HG02981 (cell line): ENCODE results near the gene KPNA1.
A peak's percentile ranks its signal among the peaks of the same experiment; 100 is the strongest.
"Not testable (repeated sequence)": the region's sequence is repeated elsewhere in the genome, so short reads cannot be mapped to it uniquely, and the experiment has no call there.

Source experiments
- ATAC-seq: cut with Tn5 transposase; IDR thresholded peaks from one replicate; pipeline ENCODE4 v1.9.1; 2021; ENCODE audit warnings: mild to moderate bottlenecking, moderate library complexity; ENCODE audit not compliant: unreplicated experiment

KPNA1 gene

DNA sequence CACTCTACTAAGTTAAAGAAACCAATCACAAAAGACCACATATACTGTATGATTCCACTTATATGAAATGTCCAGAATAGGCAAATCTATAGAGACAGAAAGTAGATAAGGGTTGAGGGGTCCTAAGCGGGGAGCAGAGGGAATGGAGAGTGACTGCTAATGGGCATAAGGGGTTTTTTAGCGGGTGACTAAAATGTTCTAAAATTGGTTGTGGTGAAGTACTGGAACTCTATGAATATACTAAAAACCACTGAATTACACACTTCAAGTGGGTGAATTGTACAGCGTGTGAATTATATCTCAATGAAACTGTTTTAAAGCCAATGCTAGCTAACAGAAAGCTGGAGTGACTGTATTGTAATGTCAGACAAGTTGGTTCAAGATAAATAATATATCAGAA is 33.3 kb downstream of the KPNA1 start:
- peak; percentile 37 for ATAC-seq

DNA sequence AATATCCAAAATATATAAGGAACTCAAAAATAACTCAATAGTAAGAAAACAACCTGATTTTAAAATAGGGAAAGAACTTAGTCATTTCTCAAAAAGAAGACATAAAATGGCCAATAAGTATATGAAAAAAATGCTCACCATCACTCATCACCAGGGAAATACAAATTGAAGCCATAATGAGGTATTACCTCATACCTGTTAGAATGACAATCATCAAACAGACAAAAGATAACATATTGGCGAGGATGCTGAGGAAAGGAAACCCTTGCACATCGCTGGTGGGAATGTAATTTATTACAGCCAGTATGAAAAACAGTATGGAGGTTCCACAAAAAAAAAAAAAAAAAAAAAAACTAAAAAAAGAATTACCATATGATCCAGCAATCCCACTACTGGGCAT is 38.2 kb downstream of the KPNA1 start:
- ATAC-seq = no peak

DNA sequence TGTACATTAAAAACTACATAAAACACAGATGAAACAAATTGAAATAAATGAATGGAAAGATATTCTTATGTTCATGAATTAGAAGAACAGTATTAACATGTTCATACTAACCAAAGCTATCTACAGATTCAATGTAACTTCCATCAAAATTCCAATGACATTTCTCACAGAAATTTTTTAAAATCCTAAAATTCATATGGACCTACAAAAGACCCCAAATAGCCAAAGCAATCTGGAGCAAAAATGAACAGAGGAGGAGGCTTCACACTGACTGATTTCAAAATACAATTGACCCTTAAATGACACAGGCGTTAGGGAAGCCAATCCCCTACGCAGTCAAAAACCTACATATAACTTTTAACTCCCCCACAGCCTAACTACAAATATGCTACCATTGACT is 39.4 kb downstream of the KPNA1 start:
- ATAC-seq = no peak

DNA sequence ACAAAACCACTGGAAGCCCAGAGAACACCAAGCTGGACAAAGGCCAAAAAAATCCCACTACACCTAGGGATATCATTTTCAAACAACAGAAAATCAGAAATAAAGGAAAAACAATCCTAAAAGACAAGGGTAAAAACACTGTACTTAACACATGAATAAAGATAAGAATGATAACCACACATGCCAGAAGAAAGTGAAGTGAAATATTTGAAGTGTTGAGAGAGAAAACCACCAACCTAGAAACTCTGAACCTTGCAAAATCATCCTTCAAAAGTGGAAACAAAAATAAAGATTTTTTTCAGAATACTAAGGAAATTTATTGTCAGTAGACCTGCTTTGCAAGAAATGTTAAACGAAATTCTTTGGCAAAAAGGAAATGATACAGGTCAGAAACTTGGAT is 45.1 kb downstream of the KPNA1 start:
- no peak for ATAC-seq

DNA sequence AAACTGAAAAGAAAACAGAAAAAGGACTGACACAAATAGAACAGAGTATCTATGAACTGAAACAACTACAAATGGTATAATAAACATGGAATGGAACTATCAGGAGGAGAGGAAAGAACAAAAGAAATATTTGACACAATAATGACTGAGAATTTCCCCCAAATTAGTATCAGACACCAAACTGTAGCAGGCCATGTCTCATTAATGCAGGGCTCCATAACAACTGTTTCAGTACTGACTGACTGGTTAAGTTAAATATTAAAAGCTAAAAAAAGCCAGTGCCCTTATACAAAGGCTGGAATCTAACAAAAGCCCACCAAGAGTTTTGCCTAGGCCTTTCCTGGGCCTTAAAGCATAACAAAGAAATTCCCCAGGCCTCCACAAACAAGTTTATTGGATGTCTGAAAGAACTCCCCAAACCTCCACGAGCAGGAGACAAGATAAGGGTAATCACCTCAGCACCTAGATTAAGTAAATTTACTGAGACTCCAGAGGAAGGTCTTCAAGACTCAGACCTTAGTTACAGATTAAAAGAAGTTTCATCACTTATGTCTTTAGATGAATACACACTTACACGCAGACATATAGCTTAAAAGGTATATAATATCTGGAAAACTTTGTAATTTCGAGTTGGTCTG is 45.7 kb downstream of the KPNA1 start:
- peak; percentile 71 for ATAC-seq

DNA sequence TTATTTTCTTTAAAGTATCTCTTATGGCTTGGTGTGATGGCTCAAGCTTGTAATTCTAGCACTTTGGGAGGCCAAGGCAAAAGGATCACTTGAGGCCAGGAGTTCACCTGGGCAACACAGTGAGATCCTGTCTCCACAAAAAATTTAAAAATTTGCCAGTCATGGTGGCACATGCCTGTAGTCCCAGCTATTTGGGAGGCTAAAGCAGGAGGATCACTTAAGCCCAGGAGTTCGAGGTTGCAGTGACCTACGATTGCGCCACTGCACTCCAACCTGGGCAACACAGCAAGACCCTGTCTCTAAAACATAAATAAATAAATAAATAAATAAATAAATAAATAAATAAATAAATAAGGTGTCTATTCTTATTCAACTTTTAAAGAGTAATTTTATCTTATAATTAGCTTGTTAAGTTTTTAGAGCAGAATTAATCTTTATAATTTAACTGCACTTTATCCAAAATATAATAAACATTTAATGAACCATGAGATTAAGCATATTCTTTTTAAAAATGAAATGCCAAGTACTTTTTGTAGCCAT is 48.0 kb downstream of the KPNA1 start:
- no peak for ATAC-seq

DNA sequence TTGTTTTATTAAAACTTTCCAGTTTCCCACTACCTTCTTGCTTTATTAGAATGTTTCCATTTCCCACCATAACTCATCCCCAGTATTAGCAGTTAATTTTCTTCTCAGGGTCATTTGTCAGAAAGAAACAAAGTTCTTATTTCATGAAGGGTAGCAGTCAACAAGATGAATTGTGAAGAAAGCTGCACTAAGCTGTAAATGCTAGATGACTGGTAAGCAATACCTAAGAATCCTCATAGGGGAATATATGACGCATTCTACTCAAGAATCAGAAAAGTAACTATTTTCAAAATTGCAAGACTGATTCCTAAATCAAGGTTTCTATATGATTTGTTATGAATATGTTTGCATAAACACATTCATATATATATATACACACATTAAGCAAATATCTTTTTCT is 50.1 kb downstream of the KPNA1 start:
- no peak for ATAC-seq

DNA sequence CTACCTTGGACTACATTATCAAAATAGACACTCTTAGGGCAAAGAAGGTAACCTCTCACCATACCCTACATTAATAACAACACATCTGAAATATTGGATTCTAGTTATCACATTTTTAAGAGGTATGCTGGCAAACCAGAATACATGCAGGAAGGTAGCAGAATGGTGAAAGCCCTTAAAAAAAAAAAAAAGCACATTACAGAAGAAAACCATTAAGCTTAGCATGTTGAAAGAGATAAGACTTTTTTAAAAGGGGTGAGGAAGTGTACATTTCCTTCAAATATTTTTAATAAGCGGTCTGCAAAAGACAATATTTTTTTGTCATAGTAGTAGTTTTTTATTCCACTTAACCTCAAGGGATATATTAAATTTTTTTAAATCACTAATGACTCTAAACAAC is 52.3 kb downstream of the KPNA1 start:
- no peak for ATAC-seq

DNA sequence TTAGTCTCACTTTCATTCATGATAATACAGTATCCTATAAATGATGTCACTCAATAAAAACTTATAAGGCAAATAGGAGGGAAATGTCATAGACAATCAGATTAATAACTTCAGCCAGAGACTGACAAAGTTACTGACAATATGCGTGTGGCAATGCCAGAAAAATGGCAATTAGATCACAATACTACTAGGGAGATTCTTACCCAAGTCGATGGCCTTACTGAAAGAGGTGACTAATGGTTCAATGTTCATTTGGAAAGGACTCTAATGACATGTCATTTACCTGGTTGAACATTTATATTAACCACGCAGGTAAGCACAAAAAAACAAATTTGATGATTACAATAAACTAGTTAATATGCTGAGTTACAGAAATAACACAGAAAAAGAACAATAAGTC is 52.9 kb downstream of the KPNA1 start:
- no peak for ATAC-seq

DNA sequence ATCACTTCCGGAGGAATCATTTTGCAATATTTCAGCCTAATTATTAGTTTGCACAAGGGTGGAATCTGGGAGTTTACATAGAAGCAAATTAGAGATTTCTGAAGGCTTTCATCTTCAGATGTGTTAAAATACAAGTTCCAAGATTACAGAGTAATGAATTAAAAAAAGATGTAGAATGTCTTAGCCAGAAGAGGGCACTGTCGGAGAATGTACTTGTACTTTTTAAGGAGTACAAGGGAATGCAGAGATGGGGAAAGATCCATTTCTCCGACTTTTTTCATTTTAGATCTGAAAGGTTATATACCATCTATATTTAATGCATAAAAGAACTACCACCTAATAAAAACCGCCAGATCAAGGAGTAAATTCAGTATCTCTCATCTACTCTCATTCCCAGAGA is 55.7 kb downstream of the KPNA1 start:
- no peak for ATAC-seq

DNA sequence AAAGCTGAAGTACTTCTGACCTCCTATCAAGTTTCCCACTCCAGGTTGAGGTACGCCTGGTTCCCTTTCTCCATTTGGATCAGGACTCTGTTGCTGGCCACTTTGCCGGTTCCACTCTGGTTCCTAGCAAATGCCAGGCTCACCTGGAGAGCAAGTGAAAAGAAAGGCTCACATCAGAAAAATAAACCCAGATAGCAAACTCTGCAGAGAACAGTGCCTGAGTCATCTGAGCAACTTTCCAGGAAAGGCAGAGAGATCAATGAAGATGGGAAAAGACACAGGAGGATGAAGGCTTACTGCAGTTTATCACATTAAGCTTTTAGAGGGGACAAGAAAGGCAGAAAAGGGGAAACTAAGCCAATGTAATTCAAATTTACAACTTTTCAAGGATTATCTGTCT is 57.0 kb downstream of the KPNA1 start:
- ATAC-seq = no peak

DNA sequence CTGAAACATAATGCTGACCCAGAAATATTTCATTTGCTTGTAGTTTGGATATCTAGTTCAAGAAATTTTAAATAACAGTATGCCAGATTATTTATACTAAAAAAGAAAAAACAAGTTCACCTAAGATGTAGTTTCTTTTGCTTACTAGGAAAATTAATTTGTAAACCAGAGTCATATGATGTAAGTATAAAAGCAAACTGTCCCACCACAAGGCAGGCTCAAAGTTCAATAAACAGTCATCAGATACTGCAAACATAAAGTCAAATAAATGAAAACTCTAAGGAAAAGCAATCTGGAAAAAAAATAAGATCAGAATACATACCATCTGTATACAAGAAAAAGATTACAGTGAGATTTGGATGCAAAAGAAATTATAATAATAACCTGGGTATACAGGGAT is 58.7 kb downstream of the KPNA1 start:
- no peak for ATAC-seq

DNA sequence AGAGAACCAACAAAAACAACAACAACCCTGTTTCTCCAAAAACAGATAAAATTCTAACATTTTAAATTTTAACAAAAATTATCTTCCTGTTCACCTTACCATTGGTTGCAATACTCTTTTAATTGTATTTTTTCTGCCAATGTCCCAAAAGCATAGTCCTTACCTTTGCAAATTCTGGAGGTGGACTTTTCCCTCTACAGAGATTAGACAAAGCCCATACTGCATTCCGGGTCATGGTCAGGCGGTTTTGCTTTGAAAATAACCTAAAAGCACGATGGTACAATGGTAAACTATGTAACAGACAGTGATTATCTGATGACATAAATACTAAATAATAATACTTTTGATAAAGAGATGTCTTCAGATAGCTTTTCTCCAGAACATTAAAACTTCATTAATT is 63.4 kb downstream of the KPNA1 start:
- no peak for ATAC-seq

DNA sequence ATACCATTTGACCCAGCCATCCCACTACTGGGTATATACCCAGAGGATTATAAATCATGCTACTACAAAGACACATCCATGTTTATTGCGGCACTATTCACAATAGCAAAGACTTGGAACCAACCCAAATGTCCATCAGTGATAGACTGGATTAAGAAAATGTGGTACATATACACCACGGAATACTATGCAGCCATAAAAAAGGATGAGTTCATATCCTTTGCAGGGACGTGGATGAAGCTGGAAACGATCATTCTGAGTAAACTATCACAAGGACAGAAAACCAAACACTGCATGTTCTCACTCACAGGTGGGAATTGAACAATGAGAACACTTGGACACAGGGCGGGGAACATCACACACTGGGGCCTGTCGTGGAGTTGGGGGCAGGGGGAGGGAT is 66.5 kb downstream of the KPNA1 start:
- ATAC-seq = not testable (repeated sequence)

DNA sequence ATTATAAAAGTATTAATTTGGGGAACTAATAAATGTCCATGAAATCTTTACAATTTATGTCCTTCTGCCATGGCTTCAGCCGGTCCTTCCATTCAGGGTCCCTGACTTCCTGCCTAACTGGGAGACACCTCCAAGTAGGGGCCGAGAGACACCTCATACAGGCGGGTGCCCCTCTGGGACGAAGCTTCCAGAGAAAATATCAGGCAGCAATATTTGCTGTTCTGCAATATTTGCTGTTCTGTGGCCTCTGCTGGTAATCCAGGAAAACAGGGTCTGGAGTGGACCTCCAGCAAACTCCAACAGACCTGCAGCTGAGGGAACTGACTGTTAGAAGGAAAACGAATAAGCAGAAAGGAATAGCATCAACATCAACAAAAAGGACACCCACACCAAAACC is 70.2 kb downstream of the KPNA1 start:
- not testable (repeated sequence) for ATAC-seq

DNA sequence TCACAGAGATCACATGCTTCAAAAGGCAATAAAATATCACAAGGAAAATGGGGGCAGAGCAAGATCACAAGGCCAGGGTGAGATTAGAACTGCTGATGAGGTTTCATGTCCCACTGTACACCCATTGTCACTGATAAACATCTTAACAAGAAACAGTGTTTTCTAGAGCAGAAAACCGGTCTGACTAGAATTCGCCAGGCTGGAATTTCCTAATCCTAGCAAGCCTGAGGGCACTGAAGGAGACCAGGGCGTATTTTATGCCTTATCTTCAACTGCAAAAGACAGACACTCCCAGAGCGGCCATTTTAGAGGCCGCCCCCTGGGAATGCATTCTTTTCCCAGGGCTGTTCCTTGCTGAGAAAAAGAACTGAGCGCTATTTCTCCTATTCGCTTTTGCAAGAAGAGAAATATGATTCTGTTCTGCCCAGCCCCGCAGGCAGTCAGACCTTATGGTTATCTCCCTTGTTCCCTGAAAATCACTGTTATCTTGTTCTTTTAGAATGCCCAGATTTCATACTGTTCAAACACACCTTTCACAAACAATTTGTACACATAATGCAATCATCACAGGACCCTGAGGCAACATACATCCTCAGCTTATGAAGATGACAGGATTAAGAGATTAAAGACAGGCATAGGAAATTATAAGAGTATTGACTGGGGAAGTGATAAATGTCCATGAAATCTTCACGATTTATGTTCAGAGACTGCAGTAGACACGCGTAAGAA is 70.8 kb downstream of the KPNA1 start:
- ATAC-seq = not testable (repeated sequence)

DNA sequence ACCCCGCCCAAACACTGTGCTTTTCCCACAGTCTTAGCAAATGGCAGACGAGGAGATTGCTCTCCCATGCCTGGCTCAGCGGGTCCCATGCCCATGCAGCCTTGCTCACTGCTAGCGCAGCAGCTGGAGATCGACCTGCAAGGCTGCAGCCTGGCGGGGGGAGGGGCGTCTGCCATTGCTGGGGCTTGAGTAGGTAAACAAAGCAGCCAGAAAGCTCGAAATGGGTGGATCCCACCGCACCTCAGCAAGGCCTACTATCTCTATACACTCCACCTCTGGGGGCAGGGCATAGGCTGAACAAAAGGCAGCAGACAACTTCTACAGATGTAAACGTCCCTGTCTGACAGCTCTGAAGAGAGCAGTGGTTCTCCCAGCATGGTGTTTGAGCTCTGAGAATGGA is 71.6 kb downstream of the KPNA1 start:
- ATAC-seq = no peak

DNA sequence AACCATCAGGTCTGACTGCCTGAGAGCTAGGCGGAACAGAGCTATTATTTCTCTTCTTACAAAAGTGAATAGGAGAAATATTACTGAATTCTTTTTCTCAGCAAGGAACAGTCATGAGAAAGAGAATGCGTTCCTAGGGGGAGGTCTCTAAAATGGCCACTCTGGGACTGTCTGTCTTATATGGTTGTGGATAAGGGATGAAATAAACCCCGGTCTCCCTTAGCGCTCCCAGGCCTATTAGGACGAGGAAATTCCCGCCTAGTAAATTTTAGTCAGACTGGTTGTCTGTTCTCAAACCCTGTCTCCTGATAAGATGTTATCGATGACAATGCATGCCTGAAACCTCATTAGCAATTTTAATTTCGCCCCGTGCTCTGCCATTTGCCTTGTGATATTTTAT is 78.8 kb downstream of the KPNA1 start:
- ATAC-seq = no peak

DNA sequence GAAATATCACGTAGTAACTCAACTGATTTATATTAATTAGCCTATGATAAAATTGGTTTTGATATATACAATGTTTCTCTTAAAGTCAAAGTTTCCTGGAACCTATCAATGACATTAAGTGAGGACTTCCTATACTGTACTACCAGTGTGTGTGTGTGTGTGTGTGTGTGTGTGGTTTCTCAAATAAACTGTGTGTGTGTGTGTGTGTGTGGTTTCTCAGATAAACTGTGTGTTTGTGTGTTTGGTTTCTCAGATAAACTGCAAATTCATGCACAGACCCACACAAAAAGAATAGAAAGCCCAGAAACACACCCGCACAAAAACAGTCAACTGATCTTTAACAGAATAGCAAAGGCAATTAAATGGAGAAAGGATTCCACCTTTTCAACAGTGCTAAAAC is 84.4 kb downstream of the KPNA1 start:
- ATAC-seq = no peak

DNA sequence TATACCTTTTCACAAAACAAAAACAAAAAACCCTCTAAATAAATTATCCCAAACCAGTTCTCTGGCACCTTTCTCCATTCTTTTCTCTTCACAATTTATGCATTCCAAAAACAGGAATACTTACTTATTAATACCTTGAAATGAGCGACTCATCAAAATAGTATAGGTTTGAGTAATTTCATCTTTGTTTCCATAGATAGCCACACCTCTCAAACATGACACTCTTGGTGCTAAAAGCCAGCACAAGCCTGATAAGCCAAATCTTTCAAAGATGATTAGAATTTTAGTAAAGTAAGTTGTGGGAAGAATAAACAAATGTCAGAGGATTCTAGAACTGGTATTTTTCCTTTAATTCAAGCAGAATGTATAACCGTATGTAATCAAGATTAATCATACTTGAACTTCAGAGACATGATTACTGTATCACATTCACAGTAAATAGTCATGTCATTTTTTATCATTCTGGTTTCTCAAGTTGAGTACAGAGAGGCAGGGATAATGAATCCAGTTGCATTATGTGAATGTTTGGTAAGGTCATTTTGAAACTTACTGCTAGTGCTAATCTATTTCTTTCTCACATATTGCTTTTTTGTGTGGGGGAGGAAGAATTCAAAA is 86.8 kb downstream of the KPNA1 start:
- ATAC-seq = no peak

DNA sequence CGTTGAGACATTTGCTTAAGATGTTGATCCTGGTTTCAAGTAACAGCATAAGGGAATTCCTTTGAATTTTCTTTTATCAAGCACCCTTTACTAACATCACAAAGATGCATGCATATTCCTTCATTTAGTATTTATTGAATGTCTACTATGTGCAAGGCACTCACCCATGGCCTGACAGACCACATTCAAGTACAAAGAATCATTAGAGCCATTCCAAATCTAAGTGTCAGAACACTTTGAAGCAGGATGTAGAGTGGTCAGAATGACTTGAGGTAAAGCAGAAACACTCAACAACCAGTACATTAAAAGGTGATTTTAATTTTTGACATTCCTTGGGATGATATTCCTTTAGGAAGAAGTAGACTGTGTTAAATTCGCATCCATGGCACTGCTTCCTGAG is 92.9 kb downstream of the KPNA1 start:
- ATAC-seq = no peak

DNA sequence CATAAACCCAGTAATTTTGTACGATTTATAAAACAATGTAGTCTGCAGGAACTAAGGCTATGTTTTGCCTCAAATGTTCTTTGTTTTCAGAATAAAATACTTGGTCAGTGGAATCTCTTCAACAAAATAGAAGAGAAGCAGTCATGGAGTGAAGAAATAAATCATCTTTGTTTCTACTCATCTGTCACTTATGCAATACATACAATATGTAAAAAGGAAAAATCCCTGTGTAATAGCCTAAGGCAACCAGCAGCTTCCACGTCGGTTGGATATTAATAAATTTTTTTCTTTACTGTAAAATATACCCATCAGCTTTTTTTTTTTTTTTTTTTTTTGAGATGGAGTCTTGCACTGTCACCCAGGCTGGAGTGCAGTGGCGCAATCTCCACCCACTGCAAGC is 93.6 kb downstream of the KPNA1 start:
- ATAC-seq = no peak
